Thyroid gland (tissue), 4 donors: Measurements from ENCODE around the gene R3HDML. TPM values are rescaled to one million over a fixed set of nuclear protein-coding genes. Genes with fewer than 3 reads are reported as not detected.

Experiments used
- DNase-seq, 2 donors: peaks; one replicate each; pipeline ENCODE4 v3.0.0-alpha.2; 2019
- H3K27ac ChIP-seq, 3 donors: fragments of 200-600 bp; sonication (generic); 1 replicate in 2 of 3; 2 replicates in 1 of 3; pipeline ENCODE4 v1.5.1; 2016 to 2019; ENCODE audit warnings: mild to moderate bottlenecking in 1 of 3, moderate library complexity in 1 of 3
- H3K27me3 ChIP-seq: fragments of 200-600 bp; sonication (generic); one replicate; pipeline ENCODE4 v1.5.1; 2019
- H3K36me3 ChIP-seq, 2 donors: fragments of 200-600 bp; sonication (generic); one replicate each; pipeline ENCODE4 v1.5.1; 2016 to 2019
- H3K4me1 ChIP-seq, 2 donors: fragments of 200-600 bp; sonication (generic); one replicate each; pipeline ENCODE4 v1.5.1; 2017 to 2019
- H3K4me3 ChIP-seq, 3 donors: fragments of 200-600 bp; sonication (generic); replicated peaks in 1 of 3; 1 replicate in 2 of 3; 2 replicates in 1 of 3; pipeline ENCODE4 v1.5.1; 2016; ENCODE audit warnings: mild to moderate bottlenecking in 1 of 3
- H3K9me3 ChIP-seq: fragments of 200-600 bp; sonication (generic); one replicate; pipeline ENCODE4 v1.5.1; 2017
- POLR2A ChIP-seq, 2 donors: fragments of 450-650 bp; IDR thresholded peaks; one replicate each; pipeline ENCODE4 v1.6.1; 2017; ENCODE audit warnings: antibody characterized with exemption in 2 of 2, mild to moderate bottlenecking in 2 of 2, moderate library complexity in 1 of 2
- WGBS, 2 donors: methylation state at CpG; one replicate each; pipeline ENCODE4 v1.1.5; 2017; 5-methylcytosine and 5-hydroxymethylcytosine counted together
- intact Hi-C: fragments of 100-400 bp; cut with DNase I; formaldehyde crosslinking; loops from one replicate; pipeline ENCODE4 v1.15.1; 2023
- total RNA-seq, 4 donors: library from RNA; depleted of rRNA; stranded (reverse); fragments of >200 nt; gene quantifications; one replicate each; pipeline ENCODE4 v1.2.3, GENCODE V29; 2016
- TF ChIP-seq, protein P1 (sequence below), 6 experiments: fragments of 200-600 bp in 3 of 6; fragments of 450-650 bp in 3 of 6; sonication (generic) in 3 of 6; IDR thresholded peaks; one replicate each; pipeline ENCODE4 v1.5.1; 2016 to 2019; ENCODE audit warnings: antibody characterized with exemption in 6 of 6, mild to moderate bottlenecking in 2 of 6, inconsistent platforms in 1 of 6, moderate library complexity in 1 of 6

Gene R3HDML
- total RNA-seq, 4 donors from 2014 or later, result not detected

DNA sequence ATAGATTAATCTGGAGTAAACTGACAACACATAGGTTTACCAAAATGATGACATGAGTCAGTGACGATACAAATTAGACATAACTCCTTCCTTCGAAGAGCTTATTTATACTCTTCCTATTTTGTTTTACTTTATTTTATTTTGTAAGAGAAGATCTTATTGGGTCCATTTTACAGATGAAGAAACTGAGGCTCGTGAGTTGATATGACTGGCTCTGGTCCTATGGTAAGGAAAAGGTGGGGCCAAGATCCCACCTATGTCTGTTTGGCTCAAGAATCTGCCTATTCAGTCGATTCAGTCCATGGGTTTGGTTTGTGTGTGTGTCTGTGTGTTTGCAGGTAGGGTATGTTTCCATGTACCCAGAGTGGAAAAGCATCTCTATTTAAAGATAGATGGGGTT is 8.4 kb upstream of the R3HDML start:
- Histone ChIP-seq H3K9me3 (no peaks in the 10 kb centered on the region), H3K4me1 (peaks cover 4 to 7% of the 10 kb centered on the region in 2 donors), H3K36me3 (no peaks in the 10 kb centered on the region), H3K4me3 (no peak overlapping the region), H3K27ac (no peak overlapping the region), H3K27me3 (no peaks in the 10 kb centered on the region)
- intact Hi-C loops, result no loop called here
- no peak for DNase-seq
- 93 to 95% methylated on average over 4 of the region's 4 CpGs for WGBS, 2 donors
- TF ChIP-seq POLR2A (IDR thresholded peaks at IDR 0.05), result no peak

DNA sequence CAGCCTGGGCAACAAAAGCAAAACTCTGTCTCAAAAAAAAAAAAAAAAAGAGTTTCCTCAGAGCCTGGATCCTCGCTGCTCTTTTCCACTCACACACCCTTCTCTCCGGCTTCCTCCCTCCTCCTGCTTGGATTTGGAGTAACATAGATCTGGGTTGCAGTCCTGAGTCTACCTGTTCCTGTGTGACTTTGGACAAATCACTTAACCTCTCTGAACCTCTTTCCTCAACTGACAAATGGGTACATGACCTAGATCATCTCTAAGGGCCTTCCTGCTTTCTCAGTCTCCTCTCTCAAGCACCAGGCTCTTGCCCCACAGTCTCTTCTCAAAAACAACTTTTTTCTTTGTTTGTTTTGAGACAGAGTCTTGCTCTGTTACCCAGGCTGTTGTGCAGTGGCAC is 5.6 kb upstream of the R3HDML start:
- H3K27me3 ChIP-seq, result no peaks in the 10 kb centered on the region
- H3K4me1 ChIP-seq, result peaks cover 4 to 11% of the 10 kb centered on the region in 2 donors
- H3K9me3 ChIP-seq, result no peaks in the 10 kb centered on the region
- DNase-seq, result no peak
- TF ChIP-seq POLR2A (IDR thresholded peaks at IDR 0.05), result no peak
- TF ChIP-seq, protein P1, sequence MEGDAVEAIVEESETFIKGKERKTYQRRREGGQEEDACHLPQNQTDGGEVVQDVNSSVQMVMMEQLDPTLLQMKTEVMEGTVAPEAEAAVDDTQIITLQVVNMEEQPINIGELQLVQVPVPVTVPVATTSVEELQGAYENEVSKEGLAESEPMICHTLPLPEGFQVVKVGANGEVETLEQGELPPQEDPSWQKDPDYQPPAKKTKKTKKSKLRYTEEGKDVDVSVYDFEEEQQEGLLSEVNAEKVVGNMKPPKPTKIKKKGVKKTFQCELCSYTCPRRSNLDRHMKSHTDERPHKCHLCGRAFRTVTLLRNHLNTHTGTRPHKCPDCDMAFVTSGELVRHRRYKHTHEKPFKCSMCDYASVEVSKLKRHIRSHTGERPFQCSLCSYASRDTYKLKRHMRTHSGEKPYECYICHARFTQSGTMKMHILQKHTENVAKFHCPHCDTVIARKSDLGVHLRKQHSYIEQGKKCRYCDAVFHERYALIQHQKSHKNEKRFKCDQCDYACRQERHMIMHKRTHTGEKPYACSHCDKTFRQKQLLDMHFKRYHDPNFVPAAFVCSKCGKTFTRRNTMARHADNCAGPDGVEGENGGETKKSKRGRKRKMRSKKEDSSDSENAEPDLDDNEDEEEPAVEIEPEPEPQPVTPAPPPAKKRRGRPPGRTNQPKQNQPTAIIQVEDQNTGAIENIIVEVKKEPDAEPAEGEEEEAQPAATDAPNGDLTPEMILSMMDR (IDR thresholded peaks at IDR 0.05), result no peak
- 84 to 98% methylated on average over 2 of the region's 2 CpGs for WGBS, 2 donors
- H3K4me3 ChIP-seq, result no peak overlapping the region
- no peak overlapping the region for H3K27ac ChIP-seq
- H3K36me3 ChIP-seq, result no peaks in the 10 kb centered on the region
- intact Hi-C loops, result no loop called here

DNA sequence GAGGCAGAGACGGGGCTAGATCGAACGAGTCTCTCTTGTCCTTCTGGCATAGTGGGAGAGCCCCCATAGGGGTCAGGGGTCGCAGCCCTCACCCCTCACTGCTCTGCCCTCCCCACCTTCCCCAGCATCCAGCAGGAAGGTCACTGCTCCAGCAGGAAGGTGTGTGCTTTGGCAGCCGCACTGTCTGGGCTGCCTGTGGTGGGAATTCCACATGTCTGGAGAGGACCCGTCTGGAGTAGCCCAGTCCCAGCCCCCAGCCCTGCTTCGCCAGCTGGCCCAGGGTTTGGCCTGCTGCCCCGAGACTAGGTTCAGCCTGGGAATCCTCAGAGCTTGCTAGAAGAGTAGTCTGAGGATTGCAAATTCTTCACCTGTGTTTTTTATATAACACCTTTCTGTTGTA is 2.5 kb upstream of the R3HDML start:
- no peaks in the 10 kb centered on the region for H3K9me3 ChIP-seq
- TF ChIP-seq, protein P1 (IDR thresholded peaks at IDR 0.05), result no peak
- TF ChIP-seq POLR2A (IDR thresholded peaks at IDR 0.05), result no peak
- no peak overlapping the region for H3K27ac ChIP-seq
- intact Hi-C loops, result no loop called here
- no peaks in the 10 kb centered on the region for H3K36me3 ChIP-seq
- whole genome bisulfite sequencing, 2 donors, result 33 to 36% methylated on average over 5 to 8 of the region's 8 CpGs
- H3K27me3 ChIP-seq, result no peaks in the 10 kb centered on the region
- no peak overlapping the region for H3K4me3 ChIP-seq
- H3K4me1 ChIP-seq, result peaks cover 0 to 5% of the 10 kb centered on the region in 2 donors
- DNase-seq, result peak; percentile 18 to 35

DNA sequence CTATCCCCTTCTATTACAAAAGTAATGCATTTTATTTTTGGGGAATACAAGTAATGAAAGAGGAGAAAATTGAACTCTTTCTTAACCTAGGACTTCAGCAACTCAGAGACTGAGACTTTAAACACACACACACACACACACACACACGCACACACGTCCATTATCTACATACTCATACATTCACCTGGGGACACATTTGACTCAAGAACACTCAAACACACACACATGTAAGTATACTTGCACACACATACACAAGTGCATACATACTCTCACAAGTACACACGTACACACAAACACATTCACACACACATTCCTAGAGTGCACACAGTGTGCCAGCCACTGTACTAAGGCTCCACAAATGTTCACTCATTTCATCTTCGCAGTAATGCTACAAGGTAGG is 2.1 kb upstream of the R3HDML start:
- Histone ChIP-seq H3K9me3 (no peaks in the 10 kb centered on the region), H3K36me3 (no peaks in the 10 kb centered on the region), H3K4me3 (no peak overlapping the region), H3K27me3 (no peaks in the 10 kb centered on the region), H3K4me1 (peaks cover 0 to 5% of the 10 kb centered on the region in 2 donors), H3K27ac (no peak overlapping the region)
- no peak for TF ChIP-seq POLR2A (IDR thresholded peaks at IDR 0.05)
- TF ChIP-seq, protein P1 (IDR thresholded peaks at IDR 0.05), result no peak
- intact Hi-C loops, result no loop called here
- DNase-seq, result no peak
- 80 to 83% methylated on average over 4 of the region's 4 CpGs for WGBS, 2 donors

DNA sequence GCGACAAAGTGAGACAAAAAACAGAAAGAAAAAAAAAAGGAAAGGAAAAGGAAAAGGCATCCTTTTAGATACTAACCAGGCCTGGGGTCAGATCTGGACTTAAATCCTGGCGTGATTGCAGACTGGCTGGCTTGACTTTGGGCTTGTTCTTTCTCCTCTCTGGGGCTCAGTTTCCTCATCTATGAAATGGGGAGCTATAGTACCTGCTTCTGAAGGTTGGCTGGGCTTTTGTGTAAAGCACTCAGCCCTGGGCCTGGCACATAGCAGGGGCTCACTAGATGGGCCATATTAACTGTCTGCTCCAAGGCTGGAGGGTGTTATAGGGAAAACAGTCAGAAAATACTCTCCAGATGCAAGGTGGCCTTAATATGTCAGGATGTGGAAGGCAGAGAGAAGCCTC is 1.2 kb upstream of the R3HDML start:
- intact Hi-C loops, result no loop called here
- Histone ChIP-seq H3K36me3 (no peaks in the 10 kb centered on the region), H3K27me3 (no peaks in the 10 kb centered on the region), H3K4me3 (no peak overlapping the region), H3K4me1 (peaks cover 0 to 5% of the 10 kb centered on the region in 2 donors), H3K27ac (no peak overlapping the region), H3K9me3 (no peaks in the 10 kb centered on the region)
- no peak for DNase-seq
- 84 to 87% methylated on average over 2 of the region's 2 CpGs for WGBS, 2 donors
- no peak for TF ChIP-seq POLR2A (IDR thresholded peaks at IDR 0.05)
- TF ChIP-seq, protein P1 (IDR thresholded peaks at IDR 0.05), result no peak

DNA sequence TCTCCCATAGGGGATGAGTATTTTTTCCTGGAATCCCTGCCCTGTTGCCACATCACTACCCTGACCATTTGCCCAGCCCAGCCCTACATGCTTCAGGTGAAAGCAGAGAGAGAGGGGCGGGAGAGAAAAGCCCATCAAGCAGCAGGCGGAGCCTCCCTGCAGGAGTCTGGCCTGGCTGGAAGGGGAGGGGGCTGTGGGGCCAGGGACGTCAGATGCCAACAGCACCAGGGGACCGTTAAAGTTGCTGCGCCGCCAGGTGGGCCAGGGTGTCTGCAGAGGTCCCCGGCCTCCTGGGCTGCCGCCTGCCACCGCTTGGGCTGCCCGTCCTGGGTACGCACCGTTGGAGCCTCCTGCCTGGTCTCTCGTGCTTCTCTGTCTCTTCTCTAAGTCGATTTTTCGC is 757 bp upstream of the R3HDML start:
- Histone ChIP-seq H3K27ac (no peak overlapping the region), H3K36me3 (no peaks in the 10 kb centered on the region), H3K9me3 (no peaks in the 10 kb centered on the region), H3K4me3 (no peak overlapping the region), H3K27me3 (no peaks in the 10 kb centered on the region), H3K4me1 (peaks cover 0 to 5% of the 10 kb centered on the region in 2 donors)
- intact Hi-C loops, result no loop called here
- WGBS, 2 donors, result 22% methylated on average over 15 of the region's 15 CpGs
- TF ChIP-seq, protein P1 (IDR thresholded peaks at IDR 0.05), result no peak
- no peak for TF ChIP-seq POLR2A (IDR thresholded peaks at IDR 0.05)
- DNase-seq, result peak in 1 of 2 donors; percentile 6
